Subcutaneous adipose tissue (tissue), 4 donors: ENCODE measurements around the gene OLIG2. TPM values are rescaled to one million over a fixed set of nuclear protein-coding genes. Genes with fewer than 3 reads are reported as not detected.

Experiments
- CTCF ChIP-seq: fragments of 450-650 bp; IDR thresholded peaks from one replicate; pipeline ENCODE4 v1.5.1; 2016; ENCODE audit warnings: low read depth, mild to moderate bottlenecking, control low read depth, antibody characterized with exemption, moderate library complexity
- total RNA-seq, 4 donors: library from RNA; depleted of rRNA; stranded (reverse); fragments of >200 nt; gene quantifications; one replicate each; pipeline ENCODE4 v1.1.0, GENCODE V29; 2016

The OLIG2 gene
- total RNA-seq, 4 donors from 2014 or later, result not detected

GRCh38 chr21:33019885-33020557 is 5.7 kb upstream of the OLIG2 start:
- no peak for TF ChIP-seq CTCF

- TF ChIP-seq CTCF, result no peak
Measured at GRCh38 chr21:33020558-33021100, 5.1 kb upstream of the OLIG2 start.

GRCh38 chr21:33021150-33021549 is 4.6 kb upstream of the OLIG2 start:
- TF ChIP-seq CTCF, result no peak

GRCh38 chr21:33021667-33022066 is 4.1 kb upstream of the OLIG2 start:
- no peak for TF ChIP-seq CTCF

- TF ChIP-seq CTCF, result no peak
Measured at GRCh38 chr21:33022489-33022827, 3.3 kb upstream of the OLIG2 start.

GRCh38 chr21:33022828-33023573 is 2.7 kb upstream of the OLIG2 start:
- no peak for TF ChIP-seq CTCF

- TF ChIP-seq CTCF, result no peak
Measured at GRCh38 chr21:33023574-33024200, 2.0 kb upstream of the OLIG2 start.
